Lower leg skin (tissue), 4 donors: ENCODE results near the gene SZT2. TPM values are rescaled to one million over a fixed set of nuclear protein-coding genes. Genes with fewer than 3 reads are reported as not detected.
A peak's percentile ranks its signal among the peaks of the same experiment; 100 is the strongest.
"Not testable (repeated sequence)": the region's sequence is repeated elsewhere in the genome, so short reads cannot be mapped to it uniquely, and the experiment has no call there.

Experiments
- DNase-seq, 2 donors: peaks; one replicate each; pipeline ENCODE4 v3.0.0-alpha.2; 2019; ENCODE audit warnings: low spot score in 2 of 2
- H3K4me3 ChIP-seq: fragments of 200-600 bp; sonication (generic); 2 replicates; pipeline ENCODE4 v1.5.1; 2017; ENCODE audit warnings: mild to moderate bottlenecking, low read depth; ENCODE audit not compliant: poor library complexity, severe bottlenecking
- CTCF ChIP-seq, 3 donors: fragments of 450-650 bp; IDR thresholded peaks; one replicate each; pipeline ENCODE4 v1.5.1; 2016; ENCODE audit warnings: antibody characterized with exemption in 3 of 3, mild to moderate bottlenecking in 3 of 3, moderate library complexity in 2 of 3
- POLR2A ChIP-seq, 2 donors: fragments of 450-650 bp; IDR thresholded peaks; one replicate each; pipeline ENCODE4 v1.6.1; 2016 to 2017; ENCODE audit warnings: antibody characterized with exemption in 2 of 2, mild to moderate bottlenecking in 1 of 2, moderate library complexity in 1 of 2
- WGBS, 2 donors: methylation state at CpG; one replicate each; pipeline ENCODE4 v1.1.5; 2018; 5-methylcytosine and 5-hydroxymethylcytosine counted together
- intact Hi-C: fragments of 100-400 bp; cut with DNase I; formaldehyde crosslinking; loops from one replicate; pipeline ENCODE4 v1.15.0; 2023; ENCODE audit warnings: low total_unique reads
- total RNA-seq, 4 donors: library from RNA; depleted of rRNA; stranded (reverse); fragments of >200 nt; gene quantifications; one replicate each; pipeline ENCODE4 v1.1.0, GENCODE V29; 2016

The SZT2 gene
- total RNA-seq, 4 donors from 2014 or later, result 33.2 to 75.3 (median 42.0) TPM

- DNase-seq, result no peak
- WGBS, 2 donors, result 44 to 51% methylated on average over 4 of the region's 4 CpGs
- H3K4me3 ChIP-seq, result no peak overlapping the region
- intact Hi-C loops, result no loop called here
- no peak for TF ChIP-seq POLR2A (IDR thresholded peaks at IDR 0.05)
- TF ChIP-seq CTCF (IDR thresholded peaks at IDR 0.05), result no peak
Measured at GRCh38 chr1:43387976-43388599, 1.6 kb upstream of the SZT2 start.

DNA sequence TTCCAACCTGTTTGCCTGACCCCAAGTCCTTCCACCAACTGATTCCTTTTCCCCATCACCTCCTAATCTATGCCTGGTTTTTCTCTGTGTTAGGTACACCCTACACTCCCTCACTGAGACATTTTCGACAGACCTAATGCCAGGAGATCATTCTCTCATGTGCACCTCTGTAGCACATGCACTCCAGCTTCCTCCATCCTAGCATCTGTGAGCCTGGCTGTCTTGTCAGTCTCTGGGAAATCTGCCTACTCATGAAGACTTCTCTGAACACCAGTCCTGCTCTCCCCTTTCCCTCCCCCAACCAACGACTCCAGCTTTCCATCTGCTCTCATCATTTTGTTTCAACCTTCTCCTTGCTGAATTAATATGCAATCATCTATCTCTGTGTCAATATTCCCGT is 1.1 kb upstream of the SZT2 start:
- TF ChIP-seq CTCF (IDR thresholded peaks at IDR 0.05) (no peak), POLR2A (IDR thresholded peaks at IDR 0.05) (no peak)
- intact Hi-C loops, result no loop called here
- H3K4me3 ChIP-seq, result peak overlapping the region; percentile 84
- WGBS, 2 donors, result 34 to 36% methylated on average over 3 of the region's 3 CpGs
- no peak for DNase-seq

DNA sequence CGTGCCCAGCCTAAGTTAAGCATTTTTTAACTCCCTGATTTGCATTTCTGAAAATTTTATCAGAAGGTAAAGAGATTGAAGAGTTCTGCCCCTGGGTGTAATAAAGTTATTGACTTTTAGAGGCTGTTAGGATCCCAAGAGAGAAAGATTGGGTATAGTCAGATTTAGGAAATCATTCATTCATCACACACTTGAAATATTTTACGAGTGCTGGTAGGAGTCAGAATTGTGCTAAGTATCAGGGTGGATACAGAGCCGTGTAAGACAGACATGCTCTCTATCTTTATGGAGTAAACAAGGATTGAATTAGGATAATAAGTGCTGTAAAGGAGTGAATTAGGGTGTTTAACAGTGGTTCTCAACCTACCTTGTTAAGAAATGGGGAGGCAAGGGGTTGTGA is 3.0 kb downstream of the SZT2 start:
- H3K4me3 ChIP-seq, result no peak overlapping the region
- 57 to 77% methylated on average over 3 of the region's 3 CpGs for WGBS, 2 donors
- intact Hi-C loops, result no loop called here
- no peak for TF ChIP-seq CTCF (IDR thresholded peaks at IDR 0.05)
- no peak for TF ChIP-seq POLR2A (IDR thresholded peaks at IDR 0.05)
- no peak for DNase-seq

DNA sequence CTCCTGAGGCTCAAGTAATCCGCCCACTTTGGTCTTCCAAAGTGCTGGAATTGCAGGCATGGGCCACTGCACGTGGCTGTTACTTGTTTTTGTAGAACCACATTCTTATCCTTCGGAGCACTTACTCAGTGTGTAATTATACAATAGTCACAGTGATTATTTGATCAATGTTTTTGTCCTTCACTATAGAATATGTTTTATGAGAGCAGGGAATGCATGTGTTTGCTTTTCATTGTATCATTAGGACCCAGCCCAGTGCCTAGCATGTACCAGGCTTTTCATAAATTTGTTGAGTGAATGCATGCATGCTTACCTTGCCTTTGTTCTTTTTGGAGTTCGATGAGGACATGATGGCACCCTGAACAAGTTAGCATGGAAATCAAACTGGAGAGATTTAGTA is 5.8 kb downstream of the SZT2 start:
- 84 to 87% methylated on average over 4 of the region's 4 CpGs for WGBS, 2 donors
- DNase-seq, result no peak
- intact Hi-C loops, result no loop called here
- no peak for TF ChIP-seq CTCF (IDR thresholded peaks at IDR 0.05)
- no peak for TF ChIP-seq POLR2A (IDR thresholded peaks at IDR 0.05)
- no peak overlapping the region for H3K4me3 ChIP-seq

DNA sequence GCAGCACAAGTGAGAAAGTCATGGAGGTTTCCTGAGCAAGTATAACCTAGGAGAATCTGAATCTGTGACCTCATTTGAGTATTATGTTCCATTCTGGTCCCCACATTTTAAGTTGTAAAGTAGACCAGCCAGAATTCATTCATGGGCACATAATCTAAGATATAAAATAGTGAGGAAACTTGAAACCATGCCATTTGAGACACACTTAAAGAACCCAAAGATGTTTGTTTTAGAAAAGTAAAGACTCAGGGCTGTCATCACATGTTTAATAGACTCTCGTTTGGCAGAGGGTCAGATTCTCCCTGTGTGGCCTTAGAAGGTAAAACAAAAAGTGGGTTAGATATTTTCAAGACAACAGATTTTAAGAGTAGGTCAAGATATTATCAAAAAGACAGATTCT is 6.4 kb downstream of the SZT2 start:
- H3K4me3 ChIP-seq, result no peak overlapping the region
- intact Hi-C loops, result no loop called here
- WGBS, 2 donors, result 57 to 62% methylated on average over 1 of the region's 1 CpG
- no peak for TF ChIP-seq CTCF (IDR thresholded peaks at IDR 0.05)
- no peak for TF ChIP-seq POLR2A (IDR thresholded peaks at IDR 0.05)
- DNase-seq, result no peak

DNA sequence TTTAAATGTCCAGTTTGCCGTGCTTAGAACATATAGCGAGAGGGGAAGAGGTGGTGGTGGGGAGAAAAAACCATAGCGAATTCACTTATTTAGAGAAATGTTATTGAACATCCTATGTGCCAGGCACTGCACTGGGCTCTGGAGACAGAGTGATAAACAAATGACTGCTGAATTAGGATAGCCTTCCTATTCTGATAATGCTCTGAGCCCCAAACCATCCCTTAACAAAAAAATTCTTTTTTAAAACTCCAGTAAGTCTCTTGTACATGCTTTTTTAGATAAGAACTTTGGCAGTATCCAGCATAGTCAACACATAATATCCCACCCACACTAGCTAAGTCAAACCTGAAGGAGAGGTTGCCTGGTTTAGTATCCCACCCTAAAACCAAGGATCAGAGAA is 8.5 kb downstream of the SZT2 start:
- intact Hi-C loops, result no loop called here
- DNase-seq, result no peak
- 95 to 98% methylated on average over 3 of the region's 3 CpGs for WGBS, 2 donors
- TF ChIP-seq CTCF (IDR thresholded peaks at IDR 0.05) (no peak), POLR2A (IDR thresholded peaks at IDR 0.05) (no peak)
- H3K4me3 ChIP-seq, result no peak overlapping the region

DNA sequence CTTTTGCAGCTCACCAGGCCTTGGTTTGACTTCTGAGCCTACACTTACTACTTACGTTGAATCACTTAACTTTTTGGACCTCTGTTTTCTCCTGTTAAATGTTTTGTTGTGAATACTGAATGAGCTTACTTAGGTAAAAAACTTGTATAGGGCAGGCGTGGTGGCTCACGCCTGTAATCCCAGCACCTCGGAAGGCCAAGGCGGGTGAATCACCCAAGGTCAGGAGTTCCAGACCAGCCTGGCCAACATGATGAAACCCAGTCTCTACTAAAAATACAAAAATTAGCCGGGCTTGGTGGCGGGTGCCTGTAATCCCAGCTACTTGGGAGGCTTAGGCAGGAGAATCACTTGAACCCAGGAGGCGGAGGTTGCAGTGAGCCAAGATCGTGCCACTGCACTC is 10.7 kb downstream of the SZT2 start:
- intact Hi-C loops, H3K4me3 ChIP-seq, DNase-seq: not testable (repeated sequence)
- 97 to 99% methylated on average over 9 of the region's 9 CpGs for WGBS, 2 donors
